Measurements from ENCODE around the gene PLCH1. TPM values are rescaled to one million over a fixed set of nuclear protein-coding genes. Genes with fewer than 3 reads are reported as not detected.

Gene PLCH1
- total and polyA plus RNA-seq, 12 donors = under 0.01 to 0.28 (median 0.10) TPM; not detected in 2

- 56 to 71% (median 67%) methylated on average over 5 of the region's 5 CpGs for whole genome bisulfite sequencing, 4 donors
- Histone ChIP-seq H3K27me3 (no peaks in the 10 kb centered on the region), H3K9me3 (replicated peaks in 1 of 3) (no peaks in the 10 kb centered on the region), H3K36me3 (replicated peaks in 1 of 2) (no peaks in the 10 kb centered on the region), H3K4me1 (replicated peaks in 1 of 2) (no peaks in the 10 kb centered on the region), H3K27ac (no peak overlapping the region), H3K4me3 (no peak overlapping the region)
- intact Hi-C loops (cut with DNase I) = no loop called here
- no peak for DNase-seq
- TF ChIP-seq, protein P1, sequence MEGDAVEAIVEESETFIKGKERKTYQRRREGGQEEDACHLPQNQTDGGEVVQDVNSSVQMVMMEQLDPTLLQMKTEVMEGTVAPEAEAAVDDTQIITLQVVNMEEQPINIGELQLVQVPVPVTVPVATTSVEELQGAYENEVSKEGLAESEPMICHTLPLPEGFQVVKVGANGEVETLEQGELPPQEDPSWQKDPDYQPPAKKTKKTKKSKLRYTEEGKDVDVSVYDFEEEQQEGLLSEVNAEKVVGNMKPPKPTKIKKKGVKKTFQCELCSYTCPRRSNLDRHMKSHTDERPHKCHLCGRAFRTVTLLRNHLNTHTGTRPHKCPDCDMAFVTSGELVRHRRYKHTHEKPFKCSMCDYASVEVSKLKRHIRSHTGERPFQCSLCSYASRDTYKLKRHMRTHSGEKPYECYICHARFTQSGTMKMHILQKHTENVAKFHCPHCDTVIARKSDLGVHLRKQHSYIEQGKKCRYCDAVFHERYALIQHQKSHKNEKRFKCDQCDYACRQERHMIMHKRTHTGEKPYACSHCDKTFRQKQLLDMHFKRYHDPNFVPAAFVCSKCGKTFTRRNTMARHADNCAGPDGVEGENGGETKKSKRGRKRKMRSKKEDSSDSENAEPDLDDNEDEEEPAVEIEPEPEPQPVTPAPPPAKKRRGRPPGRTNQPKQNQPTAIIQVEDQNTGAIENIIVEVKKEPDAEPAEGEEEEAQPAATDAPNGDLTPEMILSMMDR (IDR thresholded peaks at IDR 0.05) = no peak
- no peak for TF ChIP-seq POLR2A (IDR thresholded peaks at IDR 0.05)
Observed at GRCh38 chr3:155604967-155605366, 139.9 kb downstream of the PLCH1 start.

GRCh38 chr3:155604126-155604525 lies 140.7 kb downstream of the PLCH1 start:
- WGBS, 4 donors = 82 to 87% (median 84%) methylated on average over 2 of the region's 2 CpGs
- H3K9me3 ChIP-seq (replicated peaks in 1 of 3) = no peaks in the 10 kb centered on the region
- H3K4me1 ChIP-seq (replicated peaks in 1 of 2) = no peaks in the 10 kb centered on the region
- no peak for DNase-seq
- TF ChIP-seq, protein P1 (IDR thresholded peaks at IDR 0.05) = no peak
- no peak for TF ChIP-seq POLR2A (IDR thresholded peaks at IDR 0.05)
- H3K27me3 ChIP-seq = no peaks in the 10 kb centered on the region
- H3K36me3 ChIP-seq (replicated peaks in 1 of 2) = no peaks in the 10 kb centered on the region
- intact Hi-C loops (cut with DNase I) = no loop called here
- H3K27ac ChIP-seq = no peak overlapping the region
- H3K4me3 ChIP-seq = no peak overlapping the region

DNA sequence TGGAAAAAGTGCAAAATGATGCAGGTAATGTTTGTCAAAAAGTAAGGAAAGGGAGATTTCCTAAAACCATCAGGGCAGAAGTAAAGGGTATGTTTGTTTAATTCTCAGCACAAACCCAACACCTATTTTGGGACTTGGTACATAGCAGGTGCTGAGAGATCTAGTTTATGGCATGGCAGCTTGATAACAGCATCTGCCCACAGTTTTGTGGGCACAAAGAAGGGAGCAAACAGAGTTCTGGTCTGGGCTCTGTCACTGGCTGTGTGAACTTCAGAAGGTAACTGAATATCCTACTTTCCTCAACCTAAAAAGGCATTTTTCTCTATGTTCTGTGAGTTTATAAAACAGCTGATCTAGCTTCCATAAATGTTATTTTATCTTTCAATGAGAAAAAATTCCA lies 141.6 kb downstream of the PLCH1 start:
- TF ChIP-seq, protein P1 (IDR thresholded peaks at IDR 0.05) = no peak
- TF ChIP-seq POLR2A (IDR thresholded peaks at IDR 0.05) = no peak
- Histone ChIP-seq H3K27me3 (no peaks in the 10 kb centered on the region), H3K36me3 (replicated peaks in 1 of 2) (no peaks in the 10 kb centered on the region), H3K4me3 (no peak overlapping the region), H3K4me1 (replicated peaks in 1 of 2) (no peaks in the 10 kb centered on the region), H3K27ac (no peak overlapping the region), H3K9me3 (replicated peaks in 1 of 3) (no peaks in the 10 kb centered on the region)
- intact Hi-C loops (cut with DNase I) = no loop called here
- no peak for DNase-seq

- Histone ChIP-seq H3K27ac (no peak overlapping the region), H3K4me1 (replicated peaks in 1 of 2) (no peaks in the 10 kb centered on the region), H3K27me3 (no peaks in the 10 kb centered on the region), H3K4me3 (no peak overlapping the region), H3K36me3 (replicated peaks in 1 of 2) (no peaks in the 10 kb centered on the region), H3K9me3 (replicated peaks in 1 of 3) (no peaks in the 10 kb centered on the region)
- TF ChIP-seq POLR2A (IDR thresholded peaks at IDR 0.05) = no peak
- TF ChIP-seq, protein P1 (IDR thresholded peaks at IDR 0.05) = no peak
- intact Hi-C loops (cut with DNase I) = no loop called here
- no peak for DNase-seq
- WGBS, 4 donors = 22 to 53% (median 39%) methylated on average over 2 of the region's 2 CpGs
Observed at GRCh38 chr3:155602307-155602706, 142.6 kb downstream of the PLCH1 start.

Data from adrenal gland (tissue), 12 donors.